ENCODE results near the gene BRCC3.
A peak's percentile ranks its signal among the peaks of the same experiment; 100 is the strongest.

BRCC3 gene

DNA sequence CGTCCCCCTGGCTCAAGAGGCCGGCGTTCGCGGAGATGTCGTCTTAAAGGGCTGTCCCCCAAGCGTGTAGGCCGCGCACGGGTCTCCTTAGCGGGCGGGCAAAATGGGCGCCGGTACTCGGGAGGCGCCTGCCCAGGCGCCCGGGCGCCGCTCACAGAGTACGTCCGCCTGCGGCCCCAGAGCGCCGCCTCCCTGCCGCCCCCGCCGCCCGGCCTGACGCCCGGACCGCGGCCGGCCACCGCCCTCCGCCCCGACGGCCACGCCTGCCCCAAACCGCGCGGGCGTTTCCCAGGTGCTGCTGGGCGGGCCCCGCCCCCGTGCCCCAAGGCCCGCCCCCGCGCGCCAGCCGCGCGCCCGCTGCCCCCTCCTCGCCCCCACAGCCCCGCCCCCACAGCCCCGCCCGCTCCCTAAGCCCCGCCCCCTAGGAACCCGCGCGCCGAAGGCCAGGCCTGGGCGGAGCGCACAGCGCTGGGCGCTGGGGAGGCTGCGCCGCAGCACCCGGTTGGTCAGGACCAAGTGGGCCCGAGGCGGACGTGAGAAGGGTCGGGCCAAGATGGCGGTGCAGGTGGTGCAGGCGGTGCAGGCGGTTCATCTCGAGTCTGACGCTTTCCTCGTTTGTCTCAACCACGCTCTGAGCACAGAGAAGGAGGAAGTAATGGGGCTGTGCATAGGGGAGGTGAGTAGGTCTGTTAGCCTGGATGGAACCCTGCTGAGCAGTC is at the start of gene BRCC3, which contains the start of the genes CMC4 and MTCP1:
Gene BRCC3, plus strand, starts transcription at position 534 of the 719 bp plus-strand sequence. Its CDS starts 20 bp downstream, at position 554.
Gene CMC4, minus strand, starts transcription at position 162 of the 719 bp plus-strand sequence. CDS start 7,113 bp downstream, outside the sequence.
Gene MTCP1, minus strand, starts transcription at position 162 of the 719 bp plus-strand sequence. CDS start 5,126 bp downstream, outside the sequence.
- peak; percentile 69 for DNase-seq

DNA sequence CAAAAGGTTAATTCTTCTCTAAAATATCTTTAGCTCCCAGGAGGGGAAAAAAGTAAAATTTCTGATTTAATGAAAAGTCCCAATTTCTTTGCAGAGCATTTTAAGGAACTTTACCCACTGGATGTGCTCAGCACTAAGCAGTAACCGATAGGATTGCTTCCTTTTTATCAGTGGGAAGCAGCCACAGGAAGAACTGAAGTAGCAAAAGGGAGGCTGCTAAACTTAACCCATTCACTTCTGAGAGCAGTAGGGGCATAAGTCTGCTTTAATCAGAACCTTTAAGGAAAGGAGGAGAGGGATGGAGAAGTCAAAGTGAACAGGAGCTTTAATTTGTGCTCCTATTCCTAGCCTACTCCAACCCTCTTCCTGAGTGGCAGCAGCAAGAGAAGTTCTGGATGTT is 48.7 kb upstream of the BRCC3 start, which contains the start of gene F8:
Gene F8, minus strand, starts transcription at position 139 of the 400 bp plus-strand sequence. CDS start 171 bp downstream, outside the sequence.
- DNase-seq, result no peak

DNA sequence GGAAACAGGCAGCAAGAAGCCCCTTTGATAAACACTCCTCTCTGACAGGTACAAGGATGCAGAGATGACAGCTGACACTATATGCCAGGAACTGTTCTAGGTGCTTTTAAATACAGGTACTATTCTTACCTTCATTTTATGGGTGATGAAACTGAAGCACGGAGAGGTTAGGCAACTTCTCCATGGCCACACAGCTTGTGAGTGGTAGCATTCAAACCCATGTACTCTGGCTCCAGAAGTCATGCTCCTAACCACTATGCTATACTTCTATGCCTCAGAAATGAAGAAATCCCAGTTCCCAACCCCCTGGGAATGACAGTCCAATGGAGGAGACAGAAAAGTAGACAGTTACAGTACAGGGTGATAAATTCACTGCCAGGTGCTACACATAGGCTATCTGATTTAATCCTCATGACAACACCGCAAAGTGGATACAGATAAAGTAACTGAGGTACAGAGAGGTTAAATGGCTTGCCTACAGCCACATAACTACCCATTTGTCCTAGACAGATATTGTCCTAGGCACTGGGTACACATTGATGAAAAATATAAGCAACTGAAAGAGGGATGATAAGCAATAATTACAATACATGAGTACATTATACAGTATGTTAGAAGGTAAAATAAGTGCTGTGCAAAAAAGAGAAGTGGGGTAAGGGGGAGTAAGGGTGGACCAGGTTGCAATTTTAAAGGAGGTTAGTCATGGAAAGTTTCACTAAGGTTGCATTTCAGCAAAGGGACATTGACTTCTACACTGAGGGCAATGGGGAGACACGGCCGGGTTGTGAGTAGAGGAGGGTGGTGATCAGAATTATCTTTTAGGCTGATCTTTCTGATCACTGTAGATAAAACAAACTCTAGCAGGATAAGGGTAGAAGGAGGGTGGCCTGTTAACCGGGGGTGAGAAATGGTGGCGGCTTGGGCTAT is 47.1 kb upstream of the BRCC3 start:
- DNase-seq, result no peak

DNA sequence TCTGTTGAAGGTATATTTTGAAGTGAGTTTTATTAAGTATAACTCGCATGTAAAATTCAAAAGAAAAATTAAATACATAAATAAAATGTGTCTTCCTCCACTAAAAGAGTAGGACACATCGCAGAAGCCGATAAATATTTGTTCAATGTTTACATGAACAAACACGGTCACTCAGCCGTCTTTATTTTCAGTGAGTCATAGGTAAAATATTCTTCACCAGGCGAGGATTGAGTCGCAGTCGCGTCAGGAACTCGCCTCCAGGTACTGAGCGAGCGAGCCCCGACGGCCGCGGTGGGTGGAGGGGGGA is 44.9 kb upstream of the BRCC3 start:
- DNase-seq, result no peak

DNA sequence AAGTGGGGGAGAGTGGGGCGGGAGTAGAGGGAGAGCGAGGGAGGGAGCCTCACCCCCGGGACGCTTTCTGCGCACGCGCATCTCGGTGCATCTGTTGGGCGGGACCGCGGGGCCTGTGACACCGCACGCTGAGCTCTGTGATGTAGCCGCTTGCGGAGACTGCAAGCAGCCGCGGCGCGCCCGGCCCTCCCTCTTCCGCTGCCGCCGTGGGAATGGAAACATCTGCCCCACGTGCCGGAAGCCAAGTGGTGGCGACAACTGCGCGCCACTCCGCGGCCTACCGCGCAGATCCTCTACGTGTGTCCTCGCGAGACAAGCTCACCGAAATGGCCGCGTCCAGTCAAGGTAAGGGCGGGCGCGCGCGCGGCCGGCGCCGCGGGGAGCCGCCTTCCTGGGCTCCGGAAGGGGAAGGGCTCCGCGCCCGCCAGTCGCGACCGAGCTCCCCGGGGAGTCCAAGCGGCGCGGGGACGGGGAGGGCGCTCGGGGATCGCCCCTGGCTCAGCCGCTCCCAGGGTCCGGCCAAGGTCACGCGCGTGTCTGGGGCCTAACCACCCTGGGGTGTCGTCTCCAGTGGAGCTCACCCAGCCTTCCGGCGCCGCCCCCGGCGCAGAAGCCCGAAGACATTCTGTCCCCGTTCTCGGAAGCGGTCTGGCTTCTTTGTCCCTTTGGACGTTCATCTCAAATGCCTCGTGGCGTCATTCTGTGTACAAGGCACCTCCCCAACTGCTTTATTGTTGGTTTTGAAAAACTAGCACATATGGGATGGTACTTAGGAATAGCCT is 44.4 kb upstream of the BRCC3 start, which contains the start of gene FUNDC2:
Gene FUNDC2, plus strand, starts transcription at position 118 of the 782 bp plus-strand sequence. Its CDS starts 95 bp downstream, at position 213.
- peak; percentile 86 for DNase-seq

DNA sequence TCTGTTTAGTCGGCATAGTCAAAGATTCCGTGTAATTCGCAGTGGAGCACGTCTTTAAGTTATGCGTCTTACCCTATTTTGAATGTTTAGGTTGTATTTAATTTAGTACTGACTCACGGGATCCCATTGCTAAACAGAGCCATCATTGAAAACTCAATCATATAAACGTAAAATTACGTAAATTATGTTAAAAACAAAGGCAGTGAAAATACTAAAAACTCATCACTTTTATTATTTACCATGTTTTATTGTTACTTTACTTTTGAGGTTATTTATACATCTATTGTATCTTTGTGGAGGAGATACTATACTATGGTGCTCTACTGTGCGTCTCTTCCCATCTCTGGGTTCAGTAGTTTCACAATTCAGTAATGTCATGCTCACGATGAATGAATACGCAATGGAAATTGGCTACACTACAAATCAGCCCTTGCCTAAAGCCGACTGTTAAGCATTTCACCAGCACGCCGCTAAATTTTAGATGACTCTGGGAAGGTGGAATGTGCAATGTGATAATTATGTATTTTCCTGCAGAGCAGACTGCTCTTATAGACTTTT is 43.7 kb upstream of the BRCC3 start:
- peak; percentile 33 for DNase-seq

DNA sequence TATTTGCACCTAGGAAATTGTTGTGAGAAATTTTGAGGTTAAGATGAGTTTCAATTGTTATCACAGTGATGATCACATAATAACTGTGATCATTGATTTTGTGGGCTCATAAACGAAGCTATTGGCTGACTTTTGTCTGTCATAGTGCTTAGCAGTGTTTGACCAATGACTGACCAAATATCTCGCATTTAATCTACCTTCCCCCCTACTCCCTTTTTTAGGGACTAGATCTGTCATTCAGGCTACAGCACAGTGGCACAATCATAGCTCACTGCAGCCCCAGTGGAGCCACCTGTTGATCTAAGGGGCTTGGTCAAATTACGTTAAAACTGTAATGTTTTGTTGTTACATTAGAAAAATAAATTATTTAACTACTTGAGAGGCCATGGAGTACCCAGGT is 43.2 kb upstream of the BRCC3 start:
- no peak for DNase-seq

DNA sequence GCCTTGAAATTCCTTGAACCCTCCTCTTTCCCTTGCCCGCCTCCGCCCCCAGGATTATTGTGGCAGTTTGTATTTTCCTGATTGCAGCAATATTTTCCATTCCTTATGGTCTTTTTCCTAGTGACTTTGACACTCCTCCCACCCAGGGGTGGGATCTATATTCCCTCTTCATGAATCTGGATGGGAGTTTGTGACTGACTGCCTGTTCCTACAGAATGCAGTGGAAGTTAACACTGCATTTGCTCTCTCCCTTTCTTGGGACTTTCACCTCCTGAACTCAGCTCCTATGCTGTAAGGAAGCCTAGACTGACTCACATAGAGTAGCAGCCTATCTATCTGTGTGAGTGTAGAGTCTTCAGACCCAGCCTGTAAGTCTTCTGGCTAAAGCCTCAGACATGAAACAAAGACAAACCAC is 42.4 kb upstream of the BRCC3 start:
- peak; percentile 10 for DNase-seq

DNA sequence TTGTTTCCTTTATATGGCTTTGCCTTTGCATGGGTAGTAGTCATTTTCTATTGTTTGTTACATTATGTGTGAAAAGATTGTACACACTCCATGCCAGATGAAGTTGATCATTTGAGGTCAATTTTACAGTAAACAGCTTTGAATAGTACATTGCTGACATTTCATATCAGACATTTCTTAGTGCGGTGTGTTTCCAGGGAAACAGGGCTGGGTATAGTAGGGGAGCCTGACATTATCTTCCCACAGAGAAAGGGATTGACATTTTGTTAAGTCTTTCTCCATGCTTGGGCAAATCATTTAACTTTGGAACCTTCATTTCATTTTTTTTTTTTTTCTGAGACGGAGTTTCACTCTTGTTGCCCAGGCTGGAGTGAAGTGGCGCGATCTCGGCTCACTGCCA is 39.7 kb upstream of the BRCC3 start:
- DNase-seq, result no peak

DNA sequence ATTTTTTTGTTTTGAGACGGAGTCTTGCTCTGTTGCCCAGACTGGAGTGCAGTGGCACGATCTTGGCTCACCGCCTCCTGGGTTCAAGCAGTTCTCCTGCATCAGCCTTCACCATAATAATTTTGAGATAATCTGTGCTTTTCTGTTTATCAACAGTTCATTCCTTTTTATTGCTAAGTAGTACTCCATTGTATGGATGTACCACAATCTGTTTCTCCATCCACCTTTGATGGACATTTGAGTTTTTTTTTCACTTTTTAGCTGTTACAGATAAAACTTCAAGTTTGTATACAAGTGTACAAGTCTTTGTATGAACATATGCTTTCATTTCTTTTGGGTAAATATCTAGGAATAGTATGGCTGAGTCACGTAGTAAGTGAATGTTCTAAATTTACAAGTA is 35.6 kb upstream of the BRCC3 start:
- no peak for DNase-seq

DNA sequence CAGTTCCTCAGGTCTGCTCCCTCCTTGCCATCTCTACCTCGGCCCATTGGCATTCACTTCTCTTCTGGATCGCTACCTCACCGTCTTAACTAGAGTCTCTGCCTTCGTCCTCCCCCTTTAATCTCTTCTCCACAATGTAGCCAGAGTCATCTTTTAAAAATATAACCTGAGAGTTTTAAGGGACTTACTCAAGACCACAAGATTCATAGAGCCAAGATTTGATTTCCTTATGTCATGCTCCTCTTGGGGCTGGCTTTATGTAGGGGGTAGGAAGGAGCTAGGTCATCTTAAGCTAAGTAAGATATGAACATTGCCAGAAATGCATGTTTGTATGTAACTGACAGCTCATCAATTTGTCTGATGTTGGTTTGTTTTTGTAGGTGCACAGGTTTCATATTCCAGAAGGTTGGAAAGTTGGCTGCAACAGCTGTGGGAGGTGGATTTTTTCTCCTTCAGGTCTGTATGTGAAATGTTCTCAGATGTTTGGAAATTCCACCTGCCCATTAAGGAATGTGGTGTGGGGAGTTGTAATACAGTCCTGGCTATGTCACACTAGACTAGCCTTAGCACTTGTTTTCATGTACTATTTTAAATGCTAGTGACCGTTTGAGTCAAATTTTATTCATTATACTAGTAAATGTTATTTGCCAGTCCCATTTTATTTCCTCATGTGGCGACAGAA is 25.0 kb upstream of the BRCC3 start:
- DNase-seq, result no peak

DNA sequence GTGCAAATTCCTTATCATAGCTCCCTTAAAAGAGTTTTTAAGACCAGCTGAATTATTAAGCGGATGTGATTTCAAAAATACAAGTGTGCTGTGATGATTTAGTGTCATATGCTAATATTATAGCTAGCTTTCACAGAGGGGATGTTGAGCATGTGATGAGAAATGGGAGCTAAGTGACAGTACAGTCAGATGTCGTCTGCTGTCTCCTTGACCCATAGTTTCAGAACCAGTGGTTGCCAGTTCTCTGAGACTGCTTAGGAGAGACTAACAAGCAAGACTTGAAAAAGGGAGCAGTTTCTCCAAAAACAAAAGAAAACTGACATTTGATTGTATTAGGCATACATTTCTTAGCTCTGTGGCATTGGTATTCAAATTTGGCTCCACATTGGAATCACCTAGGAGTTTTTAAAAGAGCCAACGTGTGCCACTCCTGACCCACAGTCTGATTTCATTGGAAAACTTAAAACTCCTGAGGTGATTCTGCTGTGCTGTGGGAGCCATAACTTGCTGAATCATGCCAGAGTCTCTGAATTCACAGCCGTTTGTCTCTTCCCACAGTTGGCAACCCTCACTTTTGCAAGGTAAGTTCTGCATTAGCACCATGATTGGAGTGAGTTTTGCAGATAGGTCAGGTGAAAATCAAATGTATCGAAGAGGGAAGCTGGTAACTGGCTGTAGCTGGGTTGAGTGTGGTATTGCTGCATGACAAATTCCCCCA is 24.3 kb upstream of the BRCC3 start:
- no peak for DNase-seq

DNA sequence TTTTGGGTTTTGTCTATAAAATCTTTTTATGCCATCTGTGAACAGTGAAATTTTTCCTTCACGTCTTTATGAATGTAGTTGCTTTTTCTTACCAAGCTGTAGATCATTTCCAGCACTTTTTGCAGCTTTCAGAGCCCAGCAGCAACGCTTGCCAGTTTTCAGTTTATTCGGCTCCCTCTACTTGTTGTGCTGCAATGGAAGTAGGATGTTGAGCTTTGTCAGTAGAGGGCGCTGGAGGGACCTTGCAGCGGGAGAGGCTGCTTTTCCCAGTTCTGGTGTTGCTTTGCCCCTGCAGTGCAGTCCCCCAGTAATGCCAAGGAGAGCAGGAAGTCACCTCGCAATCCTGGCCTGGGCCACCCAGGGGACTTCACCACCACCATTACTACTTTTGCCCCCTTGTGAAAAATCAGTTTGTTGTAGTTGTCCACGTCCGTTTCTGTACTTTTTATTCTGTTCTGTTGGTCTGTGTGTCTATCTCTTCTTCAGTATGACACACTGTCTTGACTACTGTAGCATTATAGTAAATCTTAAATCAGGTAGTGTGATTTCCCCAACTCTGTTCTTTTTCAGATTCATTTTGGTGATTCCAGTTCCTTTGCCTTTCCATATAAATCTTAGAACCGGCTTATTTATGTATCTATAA is 22.2 kb upstream of the BRCC3 start:
- peak; percentile 11 for DNase-seq

DNA sequence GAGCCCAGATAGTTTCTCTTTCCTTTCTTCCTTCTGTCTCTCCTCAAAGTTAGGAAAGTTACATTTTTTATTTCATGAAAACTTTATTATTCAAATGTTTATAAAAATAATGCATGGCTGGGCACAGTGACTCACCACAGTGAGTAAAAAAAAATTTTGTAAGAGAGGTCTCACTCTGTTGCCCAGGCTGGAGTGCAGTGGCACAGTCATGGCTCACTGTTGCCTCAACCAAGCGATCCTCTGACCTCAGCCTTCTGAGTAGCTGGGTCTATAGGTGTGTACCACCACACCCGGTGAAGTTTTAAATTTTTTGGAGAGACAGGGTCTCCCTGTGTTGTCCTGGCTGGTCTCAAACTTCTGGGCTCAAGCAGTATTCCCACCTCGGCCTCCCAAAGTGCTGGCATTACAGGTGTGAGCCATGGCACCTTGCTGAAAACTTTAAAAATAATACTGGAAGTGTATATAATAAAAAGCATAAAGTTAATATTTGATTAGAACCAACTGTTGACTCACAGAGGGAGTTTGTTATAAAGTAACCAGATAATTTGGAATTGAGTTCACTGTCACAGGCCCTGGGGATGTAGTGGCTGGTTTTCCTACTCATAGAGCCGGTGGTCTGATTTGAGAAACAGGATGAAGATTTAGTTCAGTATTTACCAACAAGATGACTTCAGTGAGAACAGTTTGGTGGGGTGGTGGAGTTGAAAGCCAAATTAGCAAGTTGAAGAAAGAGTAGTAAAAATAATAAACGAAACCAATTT is 18.4 kb upstream of the BRCC3 start:
- DNase-seq, result no peak

DNA sequence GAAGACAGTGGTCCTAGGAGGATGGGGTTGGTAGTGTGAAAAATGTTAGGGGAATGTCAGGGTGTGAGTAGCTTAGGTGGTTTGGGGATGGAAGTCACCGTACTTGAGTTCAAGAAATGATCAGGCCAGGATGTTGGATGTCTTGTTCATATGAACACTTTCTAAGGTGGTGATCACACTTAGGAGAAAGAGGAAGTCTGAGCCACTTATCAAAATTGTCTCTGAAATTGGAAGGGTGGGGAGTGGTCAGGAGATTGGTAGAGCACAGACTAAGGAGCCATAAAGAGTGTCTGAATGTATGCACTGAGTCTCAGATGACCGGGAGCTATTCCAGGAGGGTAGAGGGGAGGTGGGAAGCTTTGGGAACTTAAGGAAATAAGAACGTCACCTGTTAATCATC is 17.7 kb upstream of the BRCC3 start:
- no peak for DNase-seq

DNA sequence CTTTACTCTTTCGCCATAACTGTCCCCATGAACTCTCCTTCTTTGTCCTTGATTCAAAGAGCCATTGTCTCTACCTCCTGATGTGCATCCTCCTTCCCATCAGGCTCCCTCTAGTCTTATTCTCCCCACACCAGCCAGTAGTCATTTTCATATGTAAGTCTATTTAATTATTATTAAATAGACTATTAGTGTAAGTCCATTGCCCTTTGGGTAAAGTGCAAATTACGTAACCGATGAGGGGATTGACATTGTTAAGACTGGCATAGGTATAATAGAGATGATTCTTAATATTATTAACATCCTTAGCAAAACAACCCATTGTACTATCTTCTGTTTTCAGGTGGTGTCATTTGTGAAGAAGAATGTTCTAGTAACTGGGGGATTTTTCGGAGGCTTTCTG is 17.1 kb upstream of the BRCC3 start:
- no peak for DNase-seq

DNA sequence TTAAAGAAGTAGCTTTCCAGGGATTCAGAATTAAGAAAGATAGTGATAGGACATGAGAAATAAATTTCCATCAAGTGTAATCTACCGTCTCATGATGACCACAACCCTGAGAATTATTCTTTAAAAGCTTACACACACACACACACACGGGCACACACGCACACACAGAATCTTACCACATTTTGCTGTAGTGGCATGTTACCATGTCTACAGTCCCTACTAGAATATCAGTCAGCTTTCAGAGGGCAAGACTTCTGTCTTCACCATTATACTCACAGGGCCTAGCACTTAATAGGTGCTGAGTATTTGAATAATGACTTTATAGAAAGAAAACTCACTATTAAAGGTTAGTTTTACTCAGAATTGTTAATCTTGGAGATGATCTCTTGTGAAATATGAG is 15.8 kb upstream of the BRCC3 start:
- DNase-seq, result no peak

DNA sequence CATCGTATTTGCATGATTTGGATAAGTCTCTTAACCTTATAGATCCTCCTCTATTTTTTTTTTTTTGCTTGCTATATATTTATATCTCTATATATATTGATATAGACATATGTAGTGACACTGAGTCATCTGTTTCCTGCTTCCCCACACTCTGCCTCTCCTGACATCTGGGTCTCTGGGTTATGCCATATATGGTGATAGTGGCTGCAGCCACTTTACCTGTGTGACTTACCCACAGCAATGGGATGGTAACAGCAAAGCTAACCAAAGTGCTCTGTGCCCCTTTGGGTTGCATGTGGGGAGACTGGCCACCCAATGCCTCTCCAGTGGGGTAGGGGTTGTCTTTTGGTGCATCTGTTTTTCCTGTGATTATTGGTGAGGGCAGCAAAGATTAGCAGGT is 14.8 kb upstream of the BRCC3 start:
- DNase-seq, result no peak

DNA sequence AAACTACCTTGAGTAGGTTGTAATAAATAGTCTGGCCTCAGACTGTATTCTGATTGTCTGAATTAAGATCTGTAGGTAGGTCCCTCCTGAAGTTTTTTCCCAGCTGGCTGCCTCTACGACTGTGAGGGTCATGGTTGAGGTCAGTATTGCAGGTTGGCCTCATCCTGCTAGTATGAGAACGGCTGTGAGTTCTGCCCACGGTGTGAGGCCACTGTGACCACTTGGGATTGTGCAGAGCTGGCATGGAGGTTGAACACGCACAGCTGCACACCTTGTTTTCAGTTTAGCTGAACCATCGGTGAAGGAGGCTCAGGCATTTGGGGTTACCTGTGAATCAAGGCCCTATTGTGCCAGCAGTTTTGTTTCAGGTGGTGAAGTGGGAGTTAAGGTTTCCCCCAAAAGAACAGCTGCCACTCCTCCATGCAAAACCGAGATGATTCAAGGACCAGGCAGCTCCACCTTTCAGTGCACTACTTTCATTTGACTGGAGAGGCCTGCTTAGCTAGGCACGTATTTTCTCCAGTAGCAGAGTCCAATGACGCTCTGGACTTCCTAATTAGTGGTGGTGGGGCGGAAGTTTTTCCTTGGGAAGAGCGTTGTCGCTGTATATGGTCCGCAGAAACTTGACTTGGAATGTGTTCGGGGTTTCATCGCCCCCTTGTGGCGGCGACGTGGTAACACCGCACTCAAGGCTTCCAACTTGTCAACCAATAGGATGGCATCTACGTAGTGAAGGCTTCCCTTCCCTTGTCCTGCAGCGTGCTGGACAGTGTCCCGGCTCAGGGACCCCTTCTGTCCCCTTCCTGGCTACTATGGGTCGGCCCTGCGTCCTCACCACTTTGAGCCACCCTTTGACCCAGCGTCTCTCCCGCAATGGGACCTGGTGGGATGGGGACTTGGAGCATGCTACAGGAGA is 14.2 kb upstream of the BRCC3 start:
- DNase-seq, result peak; percentile 34
